Activated naive CD8-positive, alpha-beta T cell treated with anti-CD3 and anti-CD28 coated beads, Interleukin-2, amount 50 U/mL, for 16 hours (primary cell): ENCODE results near the gene EID2.

ENCODE experiments used
- DNase-seq: peaks from one replicate; pipeline ENCODE4 v3.0.0-alpha.2; 2020; ENCODE audit warnings: low read depth, low spot score

The EID2 gene, protein sequence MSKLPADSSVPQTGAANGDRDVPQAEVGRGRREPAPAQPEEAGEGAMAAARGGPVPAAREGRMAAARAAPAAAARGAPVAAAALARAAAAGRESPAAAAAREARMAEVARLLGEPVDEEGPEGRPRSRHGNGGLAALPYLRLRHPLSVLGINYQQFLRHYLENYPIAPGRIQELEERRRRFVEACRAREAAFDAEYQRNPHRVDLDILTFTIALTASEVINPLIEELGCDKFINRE

DNA sequence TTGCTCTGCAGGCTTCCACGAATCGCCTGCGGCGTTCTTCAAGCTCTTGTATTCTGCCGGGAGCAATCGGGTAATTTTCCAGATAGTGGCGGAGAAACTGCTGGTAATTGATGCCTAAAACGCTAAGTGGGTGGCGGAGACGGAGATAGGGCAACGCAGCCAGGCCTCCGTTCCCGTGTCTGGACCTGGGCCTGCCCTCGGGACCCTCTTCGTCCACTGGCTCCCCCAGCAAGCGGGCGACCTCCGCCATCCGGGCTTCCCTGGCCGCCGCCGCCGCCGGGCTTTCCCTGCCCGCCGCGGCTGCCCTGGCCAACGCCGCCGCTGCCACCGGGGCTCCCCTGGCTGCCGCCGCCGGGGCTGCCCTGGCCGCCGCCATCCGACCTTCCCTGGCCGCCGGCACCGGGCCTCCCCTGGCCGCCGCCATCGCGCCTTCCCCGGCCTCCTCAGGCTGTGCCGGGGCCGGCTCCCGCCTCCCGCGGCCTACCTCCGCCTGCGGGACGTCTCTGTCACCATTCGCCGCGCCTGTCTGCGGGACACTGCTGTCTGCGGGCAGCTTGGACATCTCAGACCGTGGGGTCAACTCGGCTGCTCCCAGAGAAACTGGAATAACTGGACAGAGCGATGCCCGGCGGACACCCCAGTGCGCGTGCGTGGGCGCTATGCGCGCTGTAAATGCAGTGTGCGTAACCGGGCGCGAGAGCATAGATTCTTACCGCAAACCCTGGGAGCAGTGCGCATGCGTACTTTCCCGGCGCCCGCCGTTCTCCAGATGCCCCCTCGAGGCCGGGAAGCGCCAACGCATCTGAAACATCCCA, at the start of gene EID2:
Gene EID2, minus strand, starts transcription at position 644 of the 815 bp plus-strand sequence. Its CDS starts 82 bp downstream, at position 562.
- DNase-seq = peak; percentile 83

DNA sequence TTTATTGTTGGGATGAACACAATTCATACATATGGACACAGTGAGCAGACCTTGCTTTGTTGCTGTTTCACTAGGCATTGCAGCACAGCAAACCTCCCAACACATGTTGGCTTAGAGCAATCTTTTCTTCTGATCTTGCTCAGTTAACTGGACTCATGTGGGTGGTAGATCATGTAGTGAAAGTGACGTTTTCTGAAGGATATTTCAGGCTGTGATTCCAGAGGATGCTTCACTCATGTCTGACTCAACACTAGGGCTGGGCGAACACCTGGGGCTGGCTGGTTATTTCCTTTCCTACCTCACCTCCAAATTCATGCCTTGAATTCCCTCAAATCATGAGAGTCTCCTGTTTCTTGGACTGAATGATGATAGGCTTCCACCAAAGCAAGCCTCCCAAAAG, 48.1 kb upstream of the EID2 start:
- no peak for DNase-seq

DNA sequence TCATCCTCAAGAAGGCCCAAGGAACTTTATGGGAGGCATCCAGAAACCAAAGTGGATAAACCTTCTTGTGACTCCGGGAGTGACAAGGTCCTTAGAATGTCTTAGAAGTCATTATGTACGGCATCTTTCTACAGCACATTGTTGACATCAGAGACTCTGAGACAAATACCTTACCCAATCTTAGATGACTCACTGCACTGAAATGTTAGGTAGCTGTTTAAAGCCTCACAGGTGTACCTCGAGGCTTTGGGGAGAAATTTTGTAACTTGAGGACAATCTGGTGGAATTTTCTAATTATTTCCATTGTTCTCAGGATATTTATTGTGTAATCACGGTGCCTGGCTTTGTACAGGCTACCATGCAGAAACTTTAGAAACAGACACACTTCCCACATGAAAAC, 47.5 kb upstream of the EID2 start:
- no peak for DNase-seq

- no peak for DNase-seq
These were observed 43.1 kb upstream of the EID2 start for GRCh38 chr19:39582891-39583625.

DNA sequence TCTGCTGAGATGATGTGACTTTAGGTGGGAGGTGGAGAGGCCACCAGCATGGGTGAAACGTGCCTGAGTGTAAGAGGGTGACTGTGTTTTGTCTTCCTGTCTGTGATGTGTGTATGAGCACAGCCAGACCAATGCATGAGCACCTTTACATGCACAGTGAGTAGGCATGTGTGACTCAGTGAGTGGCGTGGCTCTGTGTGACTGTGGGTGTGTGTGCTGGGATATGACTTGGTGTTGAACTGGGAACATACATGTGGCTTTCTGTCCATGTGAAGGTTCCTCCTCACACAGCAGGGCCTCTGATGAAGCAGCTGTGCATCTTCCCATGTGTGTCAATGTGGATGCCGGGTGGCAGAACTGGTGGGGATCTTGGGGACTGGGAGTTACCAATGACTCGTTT, 42.5 kb upstream of the EID2 start:
- DNase-seq = no peak

- no peak for DNase-seq
These were observed 28.6 kb upstream of the EID2 start for GRCh38 chr19:39568604-39569003.

DNA sequence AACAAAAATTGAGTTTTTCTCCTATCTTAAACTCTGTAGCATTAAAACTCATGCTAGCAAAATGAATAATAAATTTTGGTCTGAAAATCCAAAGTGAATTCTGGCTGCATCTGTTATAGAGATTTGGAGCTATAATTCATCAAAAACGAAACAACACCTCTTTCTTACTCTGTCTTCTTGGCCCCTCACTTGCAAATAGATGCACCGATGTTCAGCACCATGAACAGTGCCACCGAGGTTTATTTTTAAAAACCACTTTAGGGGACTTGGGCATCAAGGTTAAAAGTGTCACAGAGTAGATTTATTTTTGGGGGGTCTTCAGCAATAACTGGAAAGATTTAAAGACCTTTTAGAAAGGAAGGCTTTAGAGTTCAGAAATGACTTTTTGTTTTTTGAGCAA, 26.1 kb upstream of the EID2 start:
- no peak for DNase-seq

DNA sequence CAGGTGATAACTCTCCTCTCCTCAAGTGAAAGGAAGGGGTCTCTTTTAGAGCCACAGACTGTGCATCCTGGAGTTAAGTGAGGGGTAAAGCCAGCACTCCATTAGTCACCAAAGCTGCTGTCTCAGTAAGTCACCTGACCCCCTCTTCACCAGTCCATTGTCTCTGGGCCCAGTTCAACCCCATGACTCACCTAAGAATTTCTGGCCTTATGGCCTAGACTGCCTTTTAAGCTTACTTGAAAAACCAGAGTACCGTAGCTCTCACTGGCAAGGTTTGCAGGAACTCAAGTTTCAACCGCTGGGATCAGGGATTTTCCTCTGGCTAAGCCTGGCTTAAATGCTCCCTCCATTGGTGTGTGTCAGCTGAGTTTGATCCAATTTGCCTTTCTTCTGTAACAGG, 23.4 kb upstream of the EID2 start:
- DNase-seq = no peak

DNA sequence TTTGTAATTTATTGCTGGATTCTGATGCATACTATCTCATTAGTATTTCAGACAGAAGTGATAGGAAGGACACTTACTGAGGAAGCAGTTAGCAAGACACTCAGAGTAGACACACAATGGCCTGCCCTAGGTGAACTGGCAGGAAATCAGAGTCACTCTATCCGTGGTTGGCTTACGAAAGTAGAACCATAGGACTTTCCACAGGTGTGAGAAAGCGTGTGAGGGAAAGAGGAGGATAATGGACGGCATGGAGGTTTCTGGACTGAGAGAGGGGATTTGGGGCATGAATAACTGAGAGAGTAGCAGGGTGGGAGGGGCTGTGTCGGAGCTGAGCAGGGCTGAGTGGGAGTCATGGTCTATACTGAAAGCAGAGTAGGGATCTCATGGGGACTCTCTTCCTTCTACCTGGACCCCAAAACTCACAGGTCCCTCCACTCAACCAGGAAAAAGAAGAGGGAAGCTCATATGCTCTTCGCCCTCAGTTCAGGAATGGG, 18.7 kb upstream of the EID2 start:
- DNase-seq = no peak

DNA sequence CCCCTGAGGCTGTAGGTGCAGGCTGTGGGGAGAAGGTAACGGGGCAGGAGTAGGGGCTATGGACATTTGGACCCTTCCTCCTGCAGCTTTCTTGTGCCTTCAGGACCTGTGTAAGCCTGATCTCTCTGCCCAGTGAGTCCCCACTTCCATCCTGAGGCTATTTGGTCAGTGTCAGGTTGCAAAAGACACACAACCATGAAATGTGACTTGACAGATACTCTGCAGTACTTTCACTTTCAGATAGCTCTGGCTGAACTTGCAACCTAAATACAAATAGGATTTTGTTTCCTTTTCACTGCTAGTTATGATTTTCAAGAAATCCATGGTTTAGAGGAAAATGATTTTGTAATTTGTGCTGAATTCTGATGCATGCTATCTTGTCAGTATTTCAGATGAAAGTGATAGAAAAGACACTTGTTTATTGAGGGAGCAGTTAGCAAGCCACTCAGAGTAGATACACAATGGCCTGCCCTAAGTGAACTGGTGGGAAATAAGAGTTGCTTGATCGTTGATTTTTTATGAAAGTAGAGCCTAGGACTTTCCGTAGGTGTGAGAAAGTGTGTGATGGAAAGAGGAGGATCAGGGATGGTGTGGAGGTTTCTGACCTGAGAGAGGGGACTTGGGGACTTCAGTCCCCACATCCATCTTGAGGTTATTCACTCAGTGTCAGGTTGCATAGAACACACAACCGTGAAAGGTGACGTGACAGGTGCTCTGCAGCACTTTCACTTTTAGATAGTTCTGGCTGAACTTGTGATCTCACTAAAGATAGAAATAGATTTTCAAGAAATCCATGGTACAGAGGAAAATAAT, 18.1 kb upstream of the EID2 start:
- no peak for DNase-seq

DNA sequence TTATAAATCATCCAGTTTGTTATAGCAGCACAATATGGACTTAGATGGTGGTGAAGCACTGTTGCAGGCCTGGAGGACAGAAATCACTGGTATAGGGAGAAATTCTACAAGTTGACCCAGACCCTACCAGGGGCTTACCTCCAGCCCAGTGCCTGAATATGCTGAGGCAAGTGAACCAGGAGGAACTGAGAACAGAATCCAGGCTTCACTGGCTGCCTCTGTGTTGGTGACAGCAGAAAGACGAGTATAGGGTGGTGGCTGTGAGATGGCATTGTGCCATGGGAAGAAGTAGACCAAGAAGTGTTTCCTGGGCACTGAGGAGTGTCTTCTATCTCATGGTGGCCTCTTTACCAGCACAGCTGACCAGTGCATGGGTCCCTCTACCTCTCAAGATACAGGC, 15.9 kb upstream of the EID2 start:
- DNase-seq = no peak

- DNase-seq = no peak
These were observed 14.8 kb upstream of the EID2 start for GRCh38 chr19:39554701-39555311.

DNA sequence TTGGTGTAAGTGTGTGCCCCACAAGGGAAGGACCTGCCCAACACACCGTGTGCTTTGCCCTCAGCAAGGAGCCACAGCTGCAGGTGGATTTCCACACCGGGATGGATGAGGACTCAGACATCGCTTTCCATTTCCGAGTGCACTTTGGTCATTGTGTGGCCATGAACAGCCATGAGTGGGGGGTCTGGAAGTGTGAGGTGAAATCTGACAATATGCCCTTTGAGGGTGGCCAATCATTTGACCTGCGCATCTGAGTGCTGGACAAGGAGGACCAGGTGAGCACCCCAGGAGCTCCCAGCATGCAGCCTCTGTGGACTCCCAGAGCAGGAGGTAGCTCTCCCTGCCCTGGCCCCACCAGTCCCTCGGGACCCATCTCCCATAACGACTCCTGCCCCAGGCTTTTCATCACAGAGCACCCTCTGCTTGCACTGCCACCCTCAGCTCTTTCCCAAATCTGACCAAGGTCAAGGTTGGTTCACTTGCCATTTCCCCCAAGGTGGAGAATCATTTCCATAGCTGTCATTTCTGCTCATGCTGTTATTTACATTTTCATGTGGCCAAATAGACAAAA, 13.2 kb upstream of the EID2 start:
- DNase-seq = no peak

DNA sequence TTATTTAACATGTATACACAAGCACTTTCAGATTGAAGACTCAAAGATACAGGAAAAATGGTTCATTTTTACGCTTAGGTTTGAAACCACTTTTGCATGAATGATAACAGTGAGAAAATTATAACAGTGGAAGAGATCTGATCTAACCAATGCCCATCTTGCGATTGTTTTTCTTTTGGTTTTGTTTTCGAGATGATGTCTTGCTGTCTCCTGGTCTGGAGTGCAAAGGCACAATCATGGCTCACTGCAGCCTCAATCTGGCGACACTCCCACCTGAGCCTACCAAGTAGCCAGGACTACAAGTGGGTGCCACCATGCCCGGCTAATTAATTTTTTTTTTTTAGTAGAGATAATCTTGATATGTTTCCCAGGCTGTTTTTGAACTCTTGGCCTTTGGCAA, 10.2 kb upstream of the EID2 start:
- DNase-seq = no peak

DNA sequence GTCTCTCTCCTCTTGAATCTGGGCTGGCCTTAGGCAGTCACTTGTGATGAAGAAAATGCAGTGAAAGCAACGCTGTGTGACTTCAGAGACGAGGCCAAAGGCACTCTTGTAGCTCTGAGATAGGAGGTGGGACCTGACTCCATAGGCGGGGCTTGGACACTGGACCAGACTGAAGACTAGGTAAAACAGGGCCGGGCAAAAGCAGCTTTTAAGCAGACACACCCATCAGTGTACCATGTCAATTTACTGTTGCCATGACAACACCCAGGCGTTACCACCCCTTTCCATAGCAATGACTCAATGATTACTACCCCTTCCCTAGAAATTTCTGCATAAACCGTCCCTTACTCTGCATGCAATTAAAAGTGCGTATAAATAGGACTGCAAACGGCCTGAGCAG, 6.6 kb upstream of the EID2 start:
- DNase-seq = no peak

GRCh38 chr19:39544911-39545310, 5.0 kb upstream of the EID2 start:
- DNase-seq = no peak

- no peak for DNase-seq
These were observed 4.4 kb upstream of the EID2 start for GRCh38 chr19:39544226-39544903.

DNA sequence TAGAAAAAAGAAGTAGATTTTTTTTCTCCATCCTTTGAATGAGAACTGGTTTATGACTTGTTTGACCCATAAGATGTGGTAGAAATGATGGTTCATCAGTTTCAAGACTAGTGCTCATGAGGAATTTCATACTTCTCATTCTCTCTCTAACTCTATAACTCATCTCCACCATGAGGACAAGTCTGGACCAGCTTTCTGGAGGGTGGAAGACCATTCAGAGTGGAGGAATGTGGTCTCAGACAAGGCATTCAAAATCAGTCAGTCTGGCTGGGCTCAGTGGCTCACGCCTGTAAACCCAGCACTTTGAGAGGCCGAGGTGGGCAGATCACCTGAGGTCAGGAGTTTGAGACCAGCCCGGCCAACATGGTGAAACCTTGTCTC, 3.5 kb upstream of the EID2 start:
- no peak for DNase-seq

- no peak for DNase-seq
These were observed 2.2 kb upstream of the EID2 start for GRCh38 chr19:39542206-39542605.

DNA sequence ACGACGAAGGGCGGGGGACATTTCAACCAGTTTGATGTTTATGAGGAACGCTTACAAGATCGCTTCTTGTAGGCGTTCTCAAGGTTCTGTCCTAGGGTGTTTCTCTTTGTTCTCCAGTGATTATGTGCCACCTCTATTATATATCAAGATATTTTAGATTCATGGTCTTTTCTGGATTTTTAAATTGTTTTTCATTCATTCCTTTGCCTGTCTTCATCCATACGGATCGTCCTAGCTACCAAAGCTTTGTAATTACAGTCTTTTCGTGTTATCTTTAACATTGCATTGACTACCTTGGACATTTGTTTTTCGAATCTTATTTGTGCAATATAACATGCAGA, 342 bp upstream of the EID2 start:
- no peak for DNase-seq

DNA sequence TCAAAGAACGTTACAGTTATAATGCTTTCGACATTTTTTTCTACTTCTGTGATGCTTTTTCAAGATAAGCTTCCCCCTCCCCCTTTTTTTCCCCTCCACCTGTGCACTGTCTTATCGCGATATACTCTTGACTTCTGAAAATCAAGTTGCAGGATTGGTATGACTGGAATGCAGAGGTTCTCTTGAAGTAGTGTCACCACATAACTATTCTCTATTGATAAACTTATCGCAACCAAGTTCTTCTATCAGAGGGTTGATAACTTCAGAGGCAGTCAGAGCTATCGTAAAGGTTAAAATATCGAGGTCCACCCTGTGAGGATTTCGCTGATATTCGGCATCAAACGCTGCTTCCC, 820 bp downstream of the EID2 start:
- no peak for DNase-seq
